ENCODE results near the gene STKLD1.
A peak's percentile ranks its signal among the peaks of the same experiment; 100 is the strongest.

The STKLD1 gene

GRCh38 chr9:133345596-133345995, 30.6 kb upstream of the STKLD1 start:
- no peak for DNase-seq (ENCODE audit: low spot score)

GRCh38 chr9:133346021-133346785, 30.0 kb upstream of the STKLD1 start:
- no peak for DNase-seq (ENCODE audit: low spot score)

- peak; percentile 67 for DNase-seq (ENCODE audit: low spot score)
Measured at GRCh38 chr9:133347515-133347984, 28.6 kb upstream of the STKLD1 start.

GRCh38 chr9:133347985-133348717, 28.0 kb upstream of the STKLD1 start, which contains the start of the genes MED22 and RPL7A:
Gene MED22, minus strand, starts transcription at chr9:133348131. Its CDS starts 1,469 bp downstream, at chr9:133346662.
Gene RPL7A, plus strand, starts transcription at chr9:133348218. Its CDS starts 26 bp downstream, at chr9:133348244.
- peak; percentile 93 for DNase-seq (ENCODE audit: low spot score)

- DNase-seq (ENCODE audit: low spot score) = no peak
Measured at GRCh38 chr9:133348718-133349573, 27.2 kb upstream of the STKLD1 start.

- no peak for DNase-seq (ENCODE audit: low spot score)
Measured at GRCh38 chr9:133349965-133350616, 26.1 kb upstream of the STKLD1 start.

- DNase-seq (ENCODE audit: low spot score) = no peak
Measured at GRCh38 chr9:133351526-133351907, 24.6 kb upstream of the STKLD1 start.

- peak; percentile 62 for DNase-seq (ENCODE audit: low spot score)
Measured at GRCh38 chr9:133351908-133352634, 24.1 kb upstream of the STKLD1 start.

GRCh38 chr9:133352635-133353340, 23.4 kb upstream of the STKLD1 start:
- DNase-seq (ENCODE audit: low spot score) = no peak

GRCh38 chr9:133353548-133353947, 22.6 kb upstream of the STKLD1 start:
- DNase-seq (ENCODE audit: low spot score) = no peak

- no peak for DNase-seq (ENCODE audit: low spot score)
Measured at GRCh38 chr9:133354766-133355165, 21.4 kb upstream of the STKLD1 start.

GRCh38 chr9:133355881-133356357, 20.2 kb upstream of the STKLD1 start:
- DNase-seq (ENCODE audit: low spot score) = no peak

GRCh38 chr9:133356391-133357091, 19.6 kb upstream of the STKLD1 start, which contains the start of the genes SURF1 and SURF2:
Gene SURF1, minus strand, starts transcription at chr9:133356487. Its CDS starts 34 bp downstream, at chr9:133356453.
Gene SURF2, plus strand, starts transcription at chr9:133356550. Its CDS starts 43 bp downstream, at chr9:133356593.
- DNase-seq (ENCODE audit: low spot score) = peak; percentile 95

- DNase-seq (ENCODE audit: low spot score) = no peak
Measured at GRCh38 chr9:133357656-133358055, 18.5 kb upstream of the STKLD1 start.

GRCh38 chr9:133359399-133360175, 16.6 kb upstream of the STKLD1 start:
- peak; percentile 37 for DNase-seq (ENCODE audit: low spot score)

GRCh38 chr9:133360400-133361393, 15.5 kb upstream of the STKLD1 start:
- no peak for DNase-seq (ENCODE audit: low spot score)

- no peak for DNase-seq (ENCODE audit: low spot score)
Measured at GRCh38 chr9:133361507-133362092, 14.6 kb upstream of the STKLD1 start.
